ENCODE results near the gene CEP104.

Gene CEP104

GRCh38 chr1:3821447-3821846 lies 35.6 kb downstream of the CEP104 start:
- DNase-seq (ENCODE audit: low read depth), result no peak
- H3K4me3 ChIP-seq (ENCODE audit: low read depth, low read length), result no peak overlapping the region
- no peak for TF ChIP-seq CTCF (IDR thresholded peaks at IDR 0.05; ENCODE audit: low read depth, low read length, missing control alignments)

- no peak overlapping the region for H3K4me3 ChIP-seq (ENCODE audit: low read depth, low read length)
- no peak for DNase-seq (ENCODE audit: low read depth)
- no peak for TF ChIP-seq CTCF (IDR thresholded peaks at IDR 0.05; ENCODE audit: low read depth, low read length, missing control alignments)
Observed at GRCh38 chr1:3821004-3821403, 36.0 kb downstream of the CEP104 start.

- TF ChIP-seq CTCF (IDR thresholded peaks at IDR 0.05; ENCODE audit: low read depth, low read length, missing control alignments), result no peak
- H3K4me3 ChIP-seq (ENCODE audit: low read depth, low read length), result no peak overlapping the region
- no peak for DNase-seq (ENCODE audit: low read depth)
Observed at GRCh38 chr1:3820316-3820715, 36.7 kb downstream of the CEP104 start.

- TF ChIP-seq CTCF (IDR thresholded peaks at IDR 0.05; ENCODE audit: low read depth, low read length, missing control alignments), result no peak
- no peak overlapping the region for H3K4me3 ChIP-seq (ENCODE audit: low read depth, low read length)
- DNase-seq (ENCODE audit: low read depth), result no peak
Observed at GRCh38 chr1:3819771-3820200, 37.2 kb downstream of the CEP104 start.

DNA sequence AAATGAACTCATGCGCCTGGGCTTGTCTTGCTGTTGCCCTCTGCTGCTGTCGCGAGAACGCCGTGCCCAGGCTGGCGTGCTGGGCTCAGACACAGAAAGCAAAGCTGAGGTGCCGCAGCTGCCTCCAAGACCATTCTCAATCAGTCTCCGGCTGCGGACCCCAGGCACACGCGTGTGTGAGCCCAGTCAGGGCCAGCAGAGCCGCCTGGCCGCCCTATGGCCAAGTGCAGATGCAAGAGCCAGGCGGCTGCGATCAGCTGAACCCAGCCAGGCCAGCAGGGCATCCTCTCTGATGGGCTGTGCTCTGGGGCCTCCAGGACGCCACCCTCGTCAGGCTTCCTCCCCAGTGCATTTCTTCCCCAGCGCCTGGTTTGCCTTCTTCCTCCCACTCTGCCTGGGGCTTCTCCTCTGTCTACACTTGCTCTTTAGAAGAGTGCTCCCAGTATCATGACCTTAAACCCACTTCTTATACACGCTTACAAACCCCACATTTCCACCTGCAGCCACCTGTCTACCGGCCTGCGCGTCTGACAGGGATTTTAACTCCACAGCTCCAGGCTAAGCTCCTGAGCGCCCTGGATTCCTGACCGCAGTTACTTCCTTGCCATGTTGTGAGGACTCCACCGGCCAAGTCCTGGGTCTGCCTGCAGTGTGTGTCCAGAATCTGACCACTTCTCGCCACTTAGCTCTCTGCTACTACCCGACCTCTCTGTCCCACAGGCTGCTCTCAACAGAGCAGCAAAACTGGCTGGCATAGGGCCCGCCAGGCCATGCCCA lies 39.0 kb downstream of the CEP104 start:
- no peak overlapping the region for H3K4me3 ChIP-seq (ENCODE audit: low read depth, low read length)
- DNase-seq (ENCODE audit: low read depth), result no peak
- no peak for TF ChIP-seq CTCF (IDR thresholded peaks at IDR 0.05; ENCODE audit: low read depth, low read length, missing control alignments)

- H3K4me3 ChIP-seq (ENCODE audit: low read depth, low read length), result no peak overlapping the region
- no peak for TF ChIP-seq CTCF (IDR thresholded peaks at IDR 0.05; ENCODE audit: low read depth, low read length, missing control alignments)
- no peak for DNase-seq (ENCODE audit: low read depth)
Observed at GRCh38 chr1:3817138-3817740, 39.8 kb downstream of the CEP104 start.
